ENCODE data around the gene NRAP.

Gene NRAP, protein sequence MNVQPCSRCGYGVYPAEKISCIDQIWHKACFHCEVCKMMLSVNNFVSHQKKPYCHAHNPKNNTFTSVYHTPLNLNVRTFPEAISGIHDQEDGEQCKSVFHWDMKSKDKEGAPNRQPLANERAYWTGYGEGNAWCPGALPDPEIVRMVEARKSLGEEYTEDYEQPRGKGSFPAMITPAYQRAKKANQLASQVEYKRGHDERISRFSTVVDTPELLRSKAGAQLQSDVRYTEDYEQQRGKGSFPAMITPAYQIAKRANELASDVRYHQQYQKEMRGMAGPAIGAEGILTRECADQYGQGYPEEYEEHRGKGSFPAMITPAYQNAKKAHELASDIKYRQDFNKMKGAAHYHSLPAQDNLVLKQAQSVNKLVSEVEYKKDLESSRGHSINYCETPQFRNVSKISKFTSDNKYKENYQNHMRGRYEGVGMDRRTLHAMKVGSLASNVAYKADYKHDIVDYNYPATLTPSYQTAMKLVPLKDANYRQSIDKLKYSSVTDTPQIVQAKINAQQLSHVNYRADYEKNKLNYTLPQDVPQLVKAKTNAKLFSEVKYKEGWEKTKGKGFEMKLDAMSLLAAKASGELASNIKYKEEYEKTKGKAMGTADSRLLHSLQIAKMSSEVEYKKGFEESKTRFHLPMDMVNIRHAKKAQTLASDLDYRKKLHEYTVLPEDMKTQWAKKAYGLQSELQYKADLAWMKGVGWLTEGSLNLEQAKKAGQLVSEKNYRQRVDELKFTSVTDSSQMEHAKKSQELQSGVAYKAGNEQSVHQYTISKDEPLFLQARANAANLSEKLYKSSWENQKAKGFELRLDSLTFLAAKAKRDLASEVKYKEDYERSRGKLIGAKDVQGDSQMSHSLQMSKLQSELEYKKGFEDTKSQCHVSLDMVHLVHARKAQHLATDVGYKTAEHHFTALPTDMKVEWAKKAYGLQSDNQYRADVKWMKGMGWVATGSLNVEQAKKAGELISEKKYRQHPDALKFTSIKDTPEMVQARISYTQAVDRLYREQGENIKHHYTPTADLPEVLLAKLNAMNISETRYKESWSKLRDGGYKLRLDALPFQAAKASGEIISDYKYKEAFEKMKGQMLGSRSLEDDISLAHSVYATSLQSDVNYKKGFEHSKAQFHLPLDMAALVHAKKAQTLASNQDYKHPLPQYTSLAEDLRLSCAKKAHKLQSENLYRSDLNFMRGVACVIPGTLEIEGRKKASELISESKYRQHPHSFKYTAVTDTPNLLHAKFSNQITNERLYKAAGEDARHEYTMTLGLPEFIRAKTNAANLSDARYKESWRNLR (N-terminal part only)

DNA sequence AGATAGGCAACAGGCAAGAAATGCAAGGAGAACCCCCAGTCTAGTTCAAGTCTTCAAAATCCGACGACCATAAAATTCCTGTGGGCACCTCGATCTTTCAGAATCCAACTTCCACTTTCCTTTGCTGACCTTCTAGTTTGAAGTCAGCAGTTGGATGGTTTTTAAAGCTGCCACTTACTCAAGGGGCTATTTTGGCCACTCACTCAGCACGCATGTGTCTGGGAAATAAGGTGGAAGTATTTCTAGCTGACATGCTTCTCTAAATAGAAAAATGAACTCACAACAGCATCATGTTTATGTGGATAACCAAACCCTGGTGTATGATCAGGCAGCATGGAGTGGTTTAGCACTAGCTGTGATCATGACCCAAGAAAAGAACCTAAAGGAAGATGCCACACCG, at the start of gene NRAP:
TSS of gene NRAP (minus strand) at position 134 of the 400 bp plus-strand sequence. CDS start 159 bp downstream, outside the sequence.
- no peak for DNase-seq (ENCODE audit: low read depth)

DNA sequence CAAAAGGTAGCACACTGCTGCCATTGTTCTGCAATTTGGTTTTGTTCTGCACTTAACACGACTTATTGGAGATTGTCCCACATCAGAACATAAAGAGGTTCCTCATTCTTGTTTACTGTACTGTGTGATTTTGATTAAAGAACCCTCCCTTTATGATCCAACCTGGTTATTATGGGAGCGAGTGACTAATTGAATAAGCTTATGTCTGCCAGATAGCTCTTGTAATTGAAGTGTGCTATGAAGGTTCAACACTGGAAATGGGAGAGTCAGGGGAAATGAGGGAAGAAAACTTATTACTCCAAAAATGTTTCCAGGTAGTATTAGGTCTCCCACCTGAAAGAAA, 49.8 kb upstream of the NRAP start:
- DNase-seq (ENCODE audit: low read depth) = no peak

DNA sequence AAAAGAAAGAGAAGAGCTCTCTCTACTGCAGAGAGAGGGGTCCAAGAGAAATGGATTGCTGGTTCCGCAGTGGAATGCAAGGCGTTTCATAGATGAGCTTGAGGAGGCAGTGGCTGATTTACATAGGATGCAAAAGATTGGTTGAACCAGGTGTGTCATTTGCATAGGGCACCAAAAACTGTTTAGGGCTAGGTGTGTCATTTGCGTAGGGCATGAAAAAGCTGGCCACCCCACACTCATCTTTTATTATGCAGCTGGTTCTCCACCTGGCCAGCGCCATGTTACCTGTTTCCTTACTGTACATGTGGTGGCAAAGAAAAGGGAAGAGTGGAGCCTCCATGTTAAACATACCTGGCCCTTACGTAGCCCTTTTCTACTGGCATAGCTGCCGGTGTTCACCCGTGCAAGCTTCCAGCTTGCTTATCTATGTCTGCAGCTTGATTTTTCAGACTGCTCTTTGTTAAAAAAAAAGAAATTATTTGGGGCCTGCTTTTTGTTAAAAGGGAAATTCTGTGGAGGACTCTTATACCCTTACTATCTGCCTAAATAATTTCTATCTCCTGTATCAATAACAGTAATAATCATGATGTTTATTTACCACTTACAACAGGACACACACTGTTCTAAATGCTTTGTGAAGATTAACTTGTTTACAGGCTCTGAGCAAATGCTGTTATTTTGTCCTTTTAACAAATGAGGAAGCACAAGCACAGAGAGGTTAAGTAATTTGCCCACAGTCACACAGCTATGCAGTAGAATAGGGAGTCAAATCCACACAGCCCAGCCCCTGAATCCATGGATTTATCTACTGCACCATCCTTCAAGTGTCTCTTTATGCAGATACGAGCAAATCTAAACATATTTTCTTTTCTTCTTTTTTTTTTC, 49.2 kb upstream of the NRAP start:
- no peak for DNase-seq (ENCODE audit: low read depth)

DNA sequence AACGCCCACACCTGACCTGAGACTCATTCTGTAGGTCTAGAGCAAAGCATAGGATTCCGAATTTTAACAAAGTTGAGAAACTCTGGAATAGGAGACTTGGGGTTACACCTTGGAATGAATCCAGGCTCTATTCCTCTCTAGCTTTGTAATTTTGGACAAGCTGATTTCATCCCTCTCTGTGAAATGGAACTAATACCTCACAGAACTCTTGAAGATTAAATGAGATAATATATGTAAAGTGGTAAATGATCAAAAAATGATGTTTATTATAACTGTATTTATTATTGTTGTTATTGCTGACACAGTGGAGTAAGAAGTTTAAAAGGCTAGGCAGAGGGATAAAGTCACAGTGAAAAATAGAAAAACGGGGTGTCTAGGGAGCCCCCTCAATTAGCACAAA, 48.2 kb upstream of the NRAP start:
- no peak for DNase-seq (ENCODE audit: low read depth)

DNA sequence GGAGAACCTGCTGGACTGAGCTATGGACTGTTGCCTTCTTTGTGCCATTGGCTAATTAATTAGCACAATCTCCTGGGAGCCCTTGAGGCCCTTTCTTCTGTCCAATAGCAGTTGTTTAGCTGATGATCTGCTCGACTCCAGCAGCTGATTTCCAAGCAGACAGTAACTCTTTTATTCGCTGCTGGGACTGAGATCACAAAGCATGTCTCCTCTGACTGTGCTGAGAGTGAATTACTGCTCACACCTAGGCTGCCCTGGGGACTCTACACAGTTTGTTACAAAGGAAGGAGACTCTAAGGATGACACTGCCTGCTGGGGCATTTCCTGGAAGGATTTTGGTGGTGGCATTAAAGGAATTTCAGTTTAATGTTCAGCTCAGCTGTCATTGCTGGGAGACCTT, 47.3 kb upstream of the NRAP start:
- no peak for DNase-seq (ENCODE audit: low read depth)

DNA sequence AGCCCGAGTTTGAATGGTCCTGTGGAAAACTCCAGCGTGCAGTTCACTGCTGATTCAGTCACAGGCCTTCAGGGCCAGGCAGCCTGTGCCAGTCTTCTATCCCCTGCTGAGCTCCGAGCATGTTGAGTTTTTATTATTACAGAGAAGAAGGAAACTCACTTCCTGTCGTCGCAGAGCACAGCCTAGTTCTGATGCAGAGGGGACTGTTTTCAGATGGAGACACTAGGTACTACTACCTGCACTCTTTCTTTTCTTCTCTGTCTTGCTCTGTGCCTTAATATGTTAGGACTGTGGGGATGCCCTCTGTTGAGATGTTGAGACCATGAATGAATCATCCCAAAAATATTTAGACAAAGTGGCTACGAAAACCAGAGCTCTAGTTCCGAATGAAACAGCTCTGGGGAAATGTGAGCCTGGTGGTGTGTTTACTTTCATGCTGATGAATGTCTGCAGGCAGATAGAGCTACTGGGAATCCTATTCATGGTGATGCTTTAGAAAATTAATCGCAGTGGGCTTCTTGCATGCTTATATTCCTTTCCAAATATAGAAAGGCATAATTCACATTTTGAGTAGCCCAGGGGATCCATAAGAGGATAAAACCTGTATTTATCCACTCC, 45.5 kb upstream of the NRAP start:
- DNase-seq (ENCODE audit: low read depth) = peak; percentile 65

DNA sequence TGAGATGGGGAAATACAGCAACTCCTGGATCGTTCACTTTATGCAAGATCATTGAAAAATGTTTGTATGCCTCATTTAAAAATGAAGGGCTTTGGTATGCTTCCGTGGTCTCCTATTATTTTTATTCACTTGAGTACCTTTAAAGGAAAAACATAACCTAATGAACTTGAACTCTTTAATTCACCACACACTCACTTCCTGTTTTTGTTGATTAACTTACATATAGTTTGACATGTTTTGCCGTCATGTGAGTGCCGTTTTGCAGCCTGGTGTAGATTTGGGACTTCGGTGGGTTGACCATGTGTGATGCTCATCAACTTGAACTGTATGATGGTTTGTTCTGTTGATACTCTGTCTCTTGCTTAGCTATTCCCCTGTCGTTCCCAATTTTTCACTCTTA, 44.8 kb upstream of the NRAP start:
- no peak for DNase-seq (ENCODE audit: low read depth)

DNA sequence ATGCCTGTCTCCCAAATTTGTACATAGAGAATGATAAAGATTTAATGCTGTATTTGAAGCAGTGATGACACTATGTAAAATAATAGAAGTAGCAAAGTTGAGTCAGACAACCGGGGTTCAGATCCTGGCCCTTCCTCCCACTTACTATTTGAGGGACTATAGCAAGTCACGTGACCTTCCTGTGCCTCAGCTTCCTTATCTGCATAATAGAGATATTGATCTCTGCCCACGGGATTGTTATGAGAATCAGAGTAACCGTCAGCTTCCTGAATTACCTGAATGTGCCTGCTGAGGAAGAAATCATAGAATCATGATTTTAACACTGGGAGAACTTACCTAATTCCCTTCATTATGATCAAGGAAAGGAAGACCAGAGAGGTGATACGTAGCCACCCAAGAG, 42.8 kb upstream of the NRAP start:
- DNase-seq (ENCODE audit: low read depth) = no peak

DNA sequence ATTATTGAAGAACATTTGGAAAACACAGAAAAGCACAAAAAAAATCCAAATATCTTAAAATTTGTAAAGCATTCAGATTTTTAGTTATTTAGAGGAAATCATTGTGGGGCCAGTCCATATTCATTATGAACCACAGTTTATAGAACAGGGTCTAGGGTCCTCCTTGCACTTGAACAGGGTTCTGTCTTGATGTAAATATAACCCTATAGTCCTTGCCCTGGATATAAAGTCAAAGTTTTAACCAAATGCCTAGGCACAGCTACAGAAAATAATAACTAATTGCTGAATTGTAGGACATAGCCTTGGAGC, 41.5 kb upstream of the NRAP start:
- no peak for DNase-seq (ENCODE audit: low read depth)

DNA sequence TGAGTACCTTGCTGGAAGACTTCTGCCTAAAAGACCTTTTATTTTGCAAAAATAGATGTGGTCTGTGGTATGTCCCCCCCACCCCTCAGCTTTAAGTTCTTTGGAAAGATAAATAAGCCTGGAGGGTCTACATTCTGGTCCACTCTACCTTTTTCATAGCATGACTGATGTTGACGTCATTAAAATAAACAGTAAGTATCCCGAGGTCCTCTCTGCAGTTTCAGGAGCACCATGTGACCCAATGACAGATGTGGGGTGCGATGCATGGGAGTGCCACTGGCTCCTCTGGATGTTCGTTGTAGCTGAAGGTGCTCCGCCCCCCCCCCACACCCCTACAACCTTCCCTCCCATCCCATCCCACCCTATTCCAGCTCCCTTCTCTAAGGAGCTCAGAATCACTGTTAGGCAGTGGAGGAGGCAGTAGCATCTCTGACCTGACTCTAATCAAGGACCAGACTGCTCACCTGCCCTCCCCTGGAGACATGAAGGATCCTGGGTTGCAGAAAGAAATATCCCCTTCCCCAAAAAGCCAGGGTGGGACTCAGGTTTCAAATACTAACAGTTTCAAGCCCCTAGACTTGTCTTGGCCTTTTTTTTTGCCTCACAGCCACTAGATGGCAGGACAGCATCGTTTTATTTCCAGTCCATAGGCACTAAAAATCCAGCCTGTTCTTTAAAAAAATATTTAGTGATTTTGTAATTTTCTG, 40.9 kb upstream of the NRAP start:
- DNase-seq (ENCODE audit: low read depth) = peak; percentile 40

DNA sequence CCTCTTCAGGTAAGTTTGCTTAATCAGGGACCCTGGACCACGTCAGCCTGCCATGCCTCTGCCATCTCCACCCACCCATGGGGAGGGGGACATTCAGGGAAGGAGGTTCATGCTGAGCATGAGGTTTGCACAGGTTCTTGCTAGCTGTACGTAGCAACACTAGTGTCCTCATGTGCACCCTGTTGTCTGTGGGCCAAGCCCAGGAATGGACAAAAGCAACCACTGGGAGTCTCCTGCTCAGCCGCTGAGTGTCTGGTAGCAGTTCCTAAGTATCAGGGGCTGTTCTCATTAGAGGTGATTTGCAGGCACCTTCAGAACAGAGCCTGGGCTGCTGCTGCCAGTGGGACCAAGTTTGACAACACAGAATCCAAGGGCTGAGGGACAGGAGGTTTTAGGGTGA, 33.8 kb upstream of the NRAP start:
- no peak for DNase-seq (ENCODE audit: low read depth)

DNA sequence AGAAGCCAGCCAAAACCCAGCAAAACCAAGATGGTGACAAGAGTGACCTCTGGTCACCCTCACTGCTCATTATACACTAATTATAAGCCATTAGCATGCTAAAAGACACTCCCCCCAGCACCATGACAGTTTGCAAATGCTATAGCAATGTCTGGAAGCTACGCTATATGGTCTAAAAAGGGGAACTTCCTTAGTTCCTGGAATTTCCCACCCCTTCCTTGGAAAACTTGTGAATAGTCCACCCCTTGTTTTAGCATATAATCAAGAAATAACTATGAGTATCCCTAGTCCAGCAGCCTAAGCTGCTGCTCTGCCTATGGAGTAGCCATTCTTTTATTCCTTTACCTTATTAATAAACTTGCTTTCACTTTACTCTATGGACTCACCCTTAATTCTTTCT, 31.9 kb upstream of the NRAP start:
- no peak for DNase-seq (ENCODE audit: low read depth)

DNA sequence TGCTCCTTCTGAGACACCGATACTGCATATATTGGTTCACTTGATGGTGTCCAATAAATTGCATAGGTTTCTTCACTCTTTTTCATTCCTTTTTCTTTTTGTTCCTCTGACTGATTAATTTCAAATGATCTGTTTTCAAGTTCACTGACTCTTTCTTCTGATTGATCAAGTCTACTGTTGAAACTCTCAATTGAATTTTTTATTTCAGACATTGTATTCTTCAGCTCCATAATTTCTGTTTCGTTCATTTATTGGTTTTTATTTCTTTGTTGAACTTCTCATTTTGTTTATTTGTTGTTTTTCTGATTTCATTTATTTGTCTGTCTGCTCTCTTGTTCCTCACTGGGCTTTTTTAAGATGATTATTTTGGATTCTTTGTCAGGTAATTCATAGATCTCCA, 29.5 kb upstream of the NRAP start:
- no peak for DNase-seq (ENCODE audit: low read depth)

DNA sequence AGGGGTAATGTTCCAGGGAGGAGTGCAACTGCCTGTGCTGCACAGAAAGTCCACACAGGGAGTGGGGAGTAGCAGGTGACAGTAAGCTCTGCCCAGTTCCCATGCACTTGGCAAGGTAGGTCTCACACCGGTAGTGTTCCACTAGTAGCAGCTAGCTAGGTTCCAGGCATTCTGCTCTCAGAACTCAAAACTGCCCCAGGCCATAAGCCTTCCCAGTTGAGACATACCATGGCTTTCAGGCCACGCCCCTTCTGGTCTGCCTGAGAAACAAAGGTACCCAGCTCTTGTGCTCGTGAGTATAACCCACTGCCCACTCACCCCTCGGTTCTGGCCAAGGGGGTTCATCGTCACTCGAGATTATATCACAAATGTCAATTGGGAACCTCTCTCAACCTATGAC, 28.4 kb upstream of the NRAP start:
- no peak for DNase-seq (ENCODE audit: low read depth)

DNA sequence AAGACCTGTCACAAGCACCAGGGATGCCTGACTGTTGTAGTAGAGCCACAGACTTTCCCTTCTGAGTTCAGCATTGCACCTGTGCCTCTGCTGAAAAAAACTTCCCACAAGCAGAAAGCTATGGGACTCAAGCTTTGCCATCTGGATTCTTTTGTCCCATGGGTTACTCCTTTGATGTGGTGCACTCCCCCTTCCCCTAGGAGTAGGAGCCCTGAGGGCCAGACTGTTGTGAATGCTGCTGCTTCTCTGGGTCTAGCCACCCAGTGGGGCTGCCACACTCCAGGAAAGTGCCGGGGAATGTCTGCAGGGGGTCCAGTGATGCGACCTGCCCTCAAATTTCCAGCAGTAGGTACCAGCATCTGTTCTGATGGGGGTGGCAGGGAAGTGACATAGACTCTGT, 27.5 kb upstream of the NRAP start:
- no peak for DNase-seq (ENCODE audit: low read depth)

DNA sequence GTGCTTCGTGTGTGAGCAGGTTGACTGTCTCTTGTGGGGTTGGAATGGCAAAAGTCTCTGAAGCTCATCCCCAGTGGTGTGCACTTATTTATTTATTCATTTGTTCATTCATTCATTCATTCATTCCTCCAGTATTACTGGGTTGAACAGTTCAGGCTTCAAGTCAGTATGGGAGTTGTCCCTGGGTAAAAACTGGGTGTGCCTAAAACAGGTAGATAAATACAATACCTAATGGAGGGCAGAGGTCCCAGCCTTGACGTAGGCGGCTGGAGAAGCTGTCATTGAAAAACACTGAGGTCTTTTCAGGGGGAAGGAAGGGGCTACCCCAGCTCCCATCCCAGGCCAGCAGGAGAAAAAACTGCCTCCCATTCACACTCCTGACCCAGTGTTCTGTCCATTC, 26.9 kb upstream of the NRAP start:
- no peak for DNase-seq (ENCODE audit: low read depth)

DNA sequence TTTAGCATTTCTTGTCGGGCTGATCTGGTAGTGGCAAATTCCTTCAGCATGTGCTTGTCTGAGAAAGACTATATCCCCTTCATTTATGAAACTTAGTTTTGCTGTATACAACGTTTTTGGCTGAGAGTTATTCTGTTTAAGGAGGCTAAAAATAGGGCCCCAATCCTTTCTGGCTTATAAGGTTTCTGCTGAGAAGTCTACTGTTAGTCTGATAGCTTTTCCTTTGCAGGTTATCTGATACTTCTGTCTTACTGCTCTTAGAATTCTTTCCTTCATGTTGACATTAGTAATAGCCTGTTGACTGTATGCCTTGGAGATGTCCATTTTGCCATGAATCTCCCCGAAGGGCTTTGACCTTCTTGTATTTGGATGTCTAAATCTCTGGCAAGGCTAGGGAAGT, 25.7 kb upstream of the NRAP start:
- no peak for DNase-seq (ENCODE audit: low read depth)

DNA sequence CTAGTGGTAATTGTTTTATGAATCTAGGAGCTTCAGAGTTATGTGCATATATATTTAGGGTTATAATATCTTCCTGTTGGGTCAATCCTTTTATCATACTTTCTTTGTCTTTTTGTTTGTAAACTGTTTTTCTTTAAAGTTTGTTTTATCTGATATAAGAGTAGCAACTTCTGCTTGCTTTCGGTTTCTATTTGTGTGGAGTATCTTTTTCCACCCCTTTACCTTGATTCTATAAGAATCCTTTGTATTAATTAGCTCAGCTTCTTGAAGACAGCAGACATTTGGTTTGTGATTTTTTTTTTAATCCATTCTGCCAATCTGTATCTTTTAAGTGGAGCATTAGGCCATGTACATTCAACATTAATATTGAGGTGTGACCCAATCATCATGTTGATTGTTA, 25.2 kb upstream of the NRAP start:
- no peak for DNase-seq (ENCODE audit: low read depth)

DNA sequence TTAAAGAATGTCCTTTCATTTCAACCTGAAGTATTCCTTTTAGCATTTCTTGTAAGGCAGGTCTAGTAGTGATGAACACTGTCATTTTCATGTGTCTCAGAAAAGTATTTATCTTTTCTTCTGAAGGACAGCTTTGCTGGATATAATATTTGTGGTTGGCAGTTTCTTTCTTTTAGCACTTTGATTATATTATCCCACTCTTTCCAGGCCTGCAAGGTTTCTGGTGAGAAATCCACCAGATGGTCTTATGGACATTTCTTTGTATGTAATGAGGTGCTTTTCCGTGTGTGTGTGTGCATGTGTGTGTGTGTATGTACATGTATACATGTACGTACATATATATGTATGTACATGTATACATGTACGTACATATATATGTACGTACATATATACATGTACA, 23.2 kb upstream of the NRAP start:
- DNase-seq (ENCODE audit: low read depth) = no peak

DNA sequence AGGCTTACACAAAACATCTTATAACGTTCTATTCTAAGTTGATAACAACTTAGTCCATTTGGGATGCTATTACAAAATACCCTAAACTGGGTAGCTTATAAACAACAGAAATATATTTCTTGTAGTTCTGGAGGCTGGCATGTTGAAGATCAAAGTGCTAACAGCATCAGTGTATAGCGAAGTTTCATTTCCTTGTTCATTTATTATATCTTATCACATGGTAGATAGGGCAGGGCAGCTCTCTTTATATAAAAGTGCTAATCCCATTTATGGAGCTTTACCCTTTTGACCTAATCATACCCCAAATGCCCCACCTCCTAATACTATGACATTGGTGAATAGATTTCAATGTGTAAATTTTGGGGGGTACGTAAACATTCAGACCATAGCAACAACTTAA, 22.2 kb upstream of the NRAP start:
- no peak for DNase-seq (ENCODE audit: low read depth)

DNA sequence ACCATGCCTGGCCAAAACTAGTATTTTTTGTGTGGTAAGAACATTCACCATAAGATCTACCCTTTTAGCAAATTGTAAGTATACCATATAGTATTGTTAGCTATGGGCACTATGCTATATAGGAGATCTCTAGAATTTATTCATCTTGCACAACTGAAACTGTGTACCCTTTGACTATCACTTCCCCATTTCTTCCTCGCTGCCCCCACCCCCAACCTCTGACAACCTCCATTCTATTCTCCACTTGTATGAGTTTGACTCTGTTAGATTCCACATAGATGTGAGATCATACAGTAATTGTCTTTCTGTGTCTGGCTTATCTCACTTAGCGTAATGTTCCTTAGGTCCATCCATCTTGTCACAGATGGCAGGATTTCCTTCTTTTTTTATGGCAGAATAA, 19.5 kb upstream of the NRAP start:
- DNase-seq (ENCODE audit: low read depth) = no peak

Data from stromal cell of bone marrow (primary cell).